OCI-LY1 (cell line): Measurements from ENCODE around the gene ITSN1.

Source experiments
- H2AFZ ChIP-seq: fragments of 200-600 bp; sonication (generic), shearing (Covaris generic); 2 replicates; pipeline ENCODE4 v1.6.0; 2014; ENCODE audit warnings: antibody characterized with exemption, mild to moderate bottlenecking, low read length
- H3F3A ChIP-seq: fragments of 200-600 bp; sonication (generic), shearing (Covaris generic); 2 replicates; pipeline ENCODE4 v1.6.0; 2014; ENCODE audit warnings: mild to moderate bottlenecking, antibody characterized with exemption, low read length, moderate library complexity; ENCODE audit not compliant: insufficient read depth
- H3K27ac ChIP-seq: fragments of 200-600 bp; sonication (generic); 2 replicates; pipeline ENCODE4 v1.5.1; 2014; ENCODE audit warnings: low read length, mixed run types, mild to moderate bottlenecking, low read depth; ENCODE audit not compliant: poor library complexity, severe bottlenecking
- H3K27me3 ChIP-seq: fragments of 200-600 bp; sonication (generic); 2 replicates; pipeline ENCODE4 v1.6.0; 2014; ENCODE audit warnings: antibody characterized with exemption, mild to moderate bottlenecking, low read length, moderate library complexity; ENCODE audit not compliant: insufficient read depth
- H3K36me3 ChIP-seq: fragments of 200-600 bp; sonication (generic); 2 replicates; pipeline ENCODE4 v1.6.1; 2014; ENCODE audit warnings: mild to moderate bottlenecking, antibody characterized with exemption, low read length, moderate library complexity, mixed read lengths; ENCODE audit not compliant: insufficient read depth
- H3K4me1 ChIP-seq: fragments of 200-600 bp; sonication (generic); 2 replicates; pipeline ENCODE4 v1.5.1; 2014; ENCODE audit warnings: mild to moderate bottlenecking, low read length, moderate library complexity; ENCODE audit not compliant: insufficient read depth, severe bottlenecking
- H3K4me2 ChIP-seq: fragments of 200-600 bp; sonication (generic), shearing (Covaris generic); 2 replicates; pipeline ENCODE4 v1.6.1; 2014; ENCODE audit warnings: low read length
- H3K4me3 ChIP-seq: fragments of 200-600 bp; sonication (generic); 2 replicates; pipeline ENCODE4 v1.5.1; 2014; ENCODE audit warnings: low read length, low read depth, mild to moderate bottlenecking, mixed read lengths; ENCODE audit not compliant: poor library complexity, severe bottlenecking
- H3K79me2 ChIP-seq: fragments of 200-600 bp; shearing (Covaris generic); 2 replicates; pipeline ENCODE4 v1.6.1; 2016; ENCODE audit warnings: mixed run types, low read length, mixed read lengths; ENCODE audit not compliant: insufficient read depth
- H3K9ac ChIP-seq: fragments of 200-600 bp; sonication (generic), shearing (Covaris generic); 2 replicates; pipeline ENCODE4 v1.6.1; 2014; ENCODE audit warnings: mild to moderate bottlenecking, low read length, mixed read lengths
- H3K9me2 ChIP-seq: fragments of 200-600 bp; sonication (generic), shearing (Covaris generic); 2 replicates; pipeline ENCODE4 v1.6.1; 2014; ENCODE audit warnings: low read depth, mild to moderate bottlenecking, low read length, mixed read lengths
- H3K9me3 ChIP-seq: fragments of 200-600 bp; shearing (Covaris generic); 2 replicates; pipeline ENCODE4 v1.6.1; 2014; ENCODE audit warnings: low read length, mixed read lengths
- H4K20me1 ChIP-seq: fragments of 200-600 bp; sonication (generic), shearing (Covaris generic); 2 replicates; pipeline ENCODE4 v1.6.0; 2016; ENCODE audit warnings: mild to moderate bottlenecking, low read length; ENCODE audit not compliant: insufficient read depth
- EZH2 ChIP-seq: fragments of 200-600 bp; sonication (generic), shearing (Covaris generic); IDR thresholded peaks from 2 replicates; pipeline ENCODE4 v1.8.0; 2017; ENCODE audit warnings: borderline replicate concordance, mixed run types, mild to moderate bottlenecking, antibody characterized with exemption, low read length, moderate library complexity, mixed read lengths
- TF ChIP-seq, protein P1 (sequence below): fragments of 200-600 bp; sonication (generic), shearing (Covaris generic); IDR thresholded peaks from 2 replicates; pipeline ENCODE4 v1.5.1; 2017; ENCODE audit warnings: mild to moderate bottlenecking, antibody characterized with exemption, low read length, moderate library complexity, mixed read lengths

ITSN1 gene

DNA sequence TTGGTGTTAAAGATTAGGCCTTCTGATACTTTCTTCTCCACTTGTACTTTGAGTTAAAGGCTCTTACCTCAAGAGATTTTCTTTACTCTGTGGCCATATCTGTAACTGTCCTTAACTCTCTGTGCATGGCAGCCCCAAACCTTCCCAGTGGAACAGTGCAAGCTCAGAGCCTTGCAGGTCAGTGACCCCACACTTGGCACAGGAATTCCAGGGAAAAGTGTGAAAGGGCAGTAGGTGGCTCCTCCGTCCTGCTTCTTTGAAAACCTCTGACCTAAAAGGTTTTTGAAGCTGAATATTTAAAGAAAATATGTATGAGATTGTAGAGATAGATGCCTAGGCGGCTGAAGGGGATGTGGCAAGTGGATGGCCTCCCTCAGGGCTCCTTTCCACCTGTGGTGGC, 26.3 kb downstream of the ITSN1 start:
- H3K4me2 ChIP-seq = no peak overlapping the region
- no peaks in the 10 kb centered on the region for H3K36me3 ChIP-seq
- no peak overlapping the region for H3K9ac ChIP-seq
- H3K27me3 ChIP-seq = peaks cover 4% of the 10 kb centered on the region; the same call in 1 of the 2 replicates
- H4K20me1 ChIP-seq = no peaks in the 10 kb centered on the region
- H3K9me2 ChIP-seq = no peaks in the 10 kb centered on the region
- no peak overlapping the region for H3K27ac ChIP-seq
- no peaks in the 10 kb centered on the region for H3K4me1 ChIP-seq
- no peaks in the 10 kb centered on the region for H3K9me3 ChIP-seq
- no peaks in the 10 kb centered on the region for H3K79me2 ChIP-seq
- H3F3A ChIP-seq = no peaks in the 10 kb centered on the region
- no peak overlapping the region for H2AFZ ChIP-seq
- no peak for TF ChIP-seq EZH2
- TF ChIP-seq, protein P1, sequence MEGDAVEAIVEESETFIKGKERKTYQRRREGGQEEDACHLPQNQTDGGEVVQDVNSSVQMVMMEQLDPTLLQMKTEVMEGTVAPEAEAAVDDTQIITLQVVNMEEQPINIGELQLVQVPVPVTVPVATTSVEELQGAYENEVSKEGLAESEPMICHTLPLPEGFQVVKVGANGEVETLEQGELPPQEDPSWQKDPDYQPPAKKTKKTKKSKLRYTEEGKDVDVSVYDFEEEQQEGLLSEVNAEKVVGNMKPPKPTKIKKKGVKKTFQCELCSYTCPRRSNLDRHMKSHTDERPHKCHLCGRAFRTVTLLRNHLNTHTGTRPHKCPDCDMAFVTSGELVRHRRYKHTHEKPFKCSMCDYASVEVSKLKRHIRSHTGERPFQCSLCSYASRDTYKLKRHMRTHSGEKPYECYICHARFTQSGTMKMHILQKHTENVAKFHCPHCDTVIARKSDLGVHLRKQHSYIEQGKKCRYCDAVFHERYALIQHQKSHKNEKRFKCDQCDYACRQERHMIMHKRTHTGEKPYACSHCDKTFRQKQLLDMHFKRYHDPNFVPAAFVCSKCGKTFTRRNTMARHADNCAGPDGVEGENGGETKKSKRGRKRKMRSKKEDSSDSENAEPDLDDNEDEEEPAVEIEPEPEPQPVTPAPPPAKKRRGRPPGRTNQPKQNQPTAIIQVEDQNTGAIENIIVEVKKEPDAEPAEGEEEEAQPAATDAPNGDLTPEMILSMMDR = no peak
- no peak overlapping the region for H3K4me3 ChIP-seq

DNA sequence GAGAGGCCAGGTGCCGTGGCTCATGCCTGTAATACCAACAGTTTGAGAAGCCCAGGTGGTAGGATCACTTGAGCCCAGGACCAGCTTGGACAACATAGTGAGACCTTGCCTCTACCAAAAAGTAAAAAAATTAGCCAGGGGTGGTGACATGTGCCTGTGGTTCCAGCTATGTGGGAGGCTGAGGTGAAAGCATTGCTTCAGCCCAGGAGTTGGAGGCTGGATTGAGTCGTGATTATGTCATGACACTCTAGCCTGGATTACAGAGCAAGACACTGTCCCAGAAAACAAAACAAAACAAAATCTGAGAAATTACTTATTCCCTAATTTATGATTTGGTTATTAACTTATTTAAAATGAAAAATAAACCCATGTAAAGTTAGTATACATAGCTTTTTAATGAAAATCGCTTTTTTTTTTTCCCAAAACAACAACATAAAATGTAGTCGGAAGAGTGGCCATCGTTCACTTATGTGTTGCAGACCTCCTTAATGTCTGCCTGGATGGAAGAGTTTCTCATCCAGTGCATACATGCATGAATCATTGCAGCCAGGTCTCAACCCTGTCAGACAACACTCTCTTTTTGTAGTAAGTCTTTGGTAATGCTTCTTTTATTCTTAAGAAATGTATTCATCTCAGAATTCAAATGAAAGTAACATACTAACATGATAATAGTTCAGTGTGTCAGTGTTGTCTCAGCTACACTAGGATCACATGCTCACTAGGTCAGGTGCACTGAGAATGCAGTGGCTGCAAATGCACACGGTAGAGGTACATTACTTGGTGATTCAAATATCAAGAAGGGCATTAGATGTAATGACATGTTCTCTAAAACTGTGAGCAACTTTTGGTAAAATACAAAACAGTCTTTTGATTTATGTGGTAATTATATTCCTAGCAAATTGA, 28.0 kb downstream of the ITSN1 start:
- H3K4me3 ChIP-seq = no peak overlapping the region
- no peak overlapping the region for H2AFZ ChIP-seq
- H3K9me2 ChIP-seq = no peaks in the 10 kb centered on the region
- H3K9ac ChIP-seq = no peak overlapping the region
- no peak overlapping the region for H3K4me2 ChIP-seq
- no peaks in the 10 kb centered on the region for H3K36me3 ChIP-seq
- no peaks in the 10 kb centered on the region for H3K27me3 ChIP-seq
- TF ChIP-seq, protein P1 = no peak
- TF ChIP-seq EZH2 = no peak
- H3K79me2 ChIP-seq = no peaks in the 10 kb centered on the region
- H3F3A ChIP-seq = no peaks in the 10 kb centered on the region
- no peaks in the 10 kb centered on the region for H3K4me1 ChIP-seq
- no peaks in the 10 kb centered on the region for H3K9me3 ChIP-seq
- H4K20me1 ChIP-seq = no peaks in the 10 kb centered on the region
- H3K27ac ChIP-seq = no peak overlapping the region

DNA sequence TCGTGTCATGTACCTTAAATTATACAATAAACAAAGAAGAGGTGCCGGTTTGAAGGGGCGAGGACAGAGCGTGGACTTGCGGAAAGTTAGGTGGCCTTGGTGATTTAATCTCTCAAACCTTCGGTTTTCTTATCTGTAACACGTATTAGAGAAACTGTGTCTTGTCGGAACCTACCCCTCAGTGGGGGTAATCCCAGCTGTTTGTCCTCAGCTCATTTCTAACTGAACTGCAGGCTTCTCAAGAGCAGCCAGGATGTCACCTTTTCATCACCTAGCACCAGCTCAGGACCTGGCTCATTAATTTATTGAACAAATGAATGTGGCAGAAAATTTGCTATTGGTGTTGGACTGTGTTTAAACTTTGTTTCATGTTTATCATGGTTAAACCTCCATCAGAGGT, 31.2 kb downstream of the ITSN1 start:
- Histone ChIP-seq H3K36me3 (no peaks in the 10 kb centered on the region), H3K4me2 (no peak overlapping the region), H3K27me3 (no peaks in the 10 kb centered on the region), H2AFZ (no peak overlapping the region), H3K9me2 (no peaks in the 10 kb centered on the region), H3K4me1 (no peaks in the 10 kb centered on the region), H3K79me2 (no peaks in the 10 kb centered on the region), H3K9ac (no peak overlapping the region), H3K27ac (no peak overlapping the region), H3K9me3 (no peaks in the 10 kb centered on the region), H3K4me3 (no peak overlapping the region), H3F3A (no peaks in the 10 kb centered on the region), H4K20me1 (no peaks in the 10 kb centered on the region)
- TF ChIP-seq EZH2 = no peak
- TF ChIP-seq, protein P1 = no peak
